C4-2B (cell line): ENCODE results near the gene ERC2.
A peak's percentile ranks its signal among the peaks of the same experiment; 100 is the strongest.

ENCODE experiments used
- H3K27ac ChIP-seq: fragments of 450-650 bp; 2 replicates; pipeline ENCODE4 v1.5.1; 2017
- ZFX ChIP-seq: fragments of 450-650 bp; IDR thresholded peaks from 2 replicates; pipeline ENCODE4 v1.6.1; 2017
- TF ChIP-seq, protein P1 (sequence below): fragments of 450-650 bp; conservative IDR thresholded peaks from 2 replicates; pipeline ENCODE4 v1.5.1; 2017; ENCODE audit warnings: mild to moderate bottlenecking

ERC2 gene

DNA sequence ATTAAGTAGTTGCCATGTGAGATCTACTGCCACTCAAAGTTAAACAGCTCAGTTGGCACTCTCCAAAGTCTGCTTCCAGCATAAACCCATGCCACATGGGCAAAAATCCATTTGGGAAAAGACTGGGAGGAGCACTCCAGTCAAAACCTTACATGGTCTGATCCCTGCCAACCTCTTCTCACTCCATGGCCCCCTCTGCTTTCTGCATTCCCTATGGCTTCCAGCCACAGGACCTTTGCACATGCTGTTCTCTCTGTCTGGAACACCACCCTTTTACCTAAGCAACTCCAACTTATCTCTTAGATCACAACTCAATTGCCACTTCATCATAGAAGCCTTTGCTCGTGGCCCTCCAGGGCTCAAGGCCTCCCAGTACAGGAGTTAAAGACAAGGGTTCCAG, 910.7 kb downstream of the ERC2 start:
- H3K27ac ChIP-seq = no peak overlapping the region
- no peak for TF ChIP-seq ZFX
- TF ChIP-seq, protein P1, sequence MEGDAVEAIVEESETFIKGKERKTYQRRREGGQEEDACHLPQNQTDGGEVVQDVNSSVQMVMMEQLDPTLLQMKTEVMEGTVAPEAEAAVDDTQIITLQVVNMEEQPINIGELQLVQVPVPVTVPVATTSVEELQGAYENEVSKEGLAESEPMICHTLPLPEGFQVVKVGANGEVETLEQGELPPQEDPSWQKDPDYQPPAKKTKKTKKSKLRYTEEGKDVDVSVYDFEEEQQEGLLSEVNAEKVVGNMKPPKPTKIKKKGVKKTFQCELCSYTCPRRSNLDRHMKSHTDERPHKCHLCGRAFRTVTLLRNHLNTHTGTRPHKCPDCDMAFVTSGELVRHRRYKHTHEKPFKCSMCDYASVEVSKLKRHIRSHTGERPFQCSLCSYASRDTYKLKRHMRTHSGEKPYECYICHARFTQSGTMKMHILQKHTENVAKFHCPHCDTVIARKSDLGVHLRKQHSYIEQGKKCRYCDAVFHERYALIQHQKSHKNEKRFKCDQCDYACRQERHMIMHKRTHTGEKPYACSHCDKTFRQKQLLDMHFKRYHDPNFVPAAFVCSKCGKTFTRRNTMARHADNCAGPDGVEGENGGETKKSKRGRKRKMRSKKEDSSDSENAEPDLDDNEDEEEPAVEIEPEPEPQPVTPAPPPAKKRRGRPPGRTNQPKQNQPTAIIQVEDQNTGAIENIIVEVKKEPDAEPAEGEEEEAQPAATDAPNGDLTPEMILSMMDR = no peak

DNA sequence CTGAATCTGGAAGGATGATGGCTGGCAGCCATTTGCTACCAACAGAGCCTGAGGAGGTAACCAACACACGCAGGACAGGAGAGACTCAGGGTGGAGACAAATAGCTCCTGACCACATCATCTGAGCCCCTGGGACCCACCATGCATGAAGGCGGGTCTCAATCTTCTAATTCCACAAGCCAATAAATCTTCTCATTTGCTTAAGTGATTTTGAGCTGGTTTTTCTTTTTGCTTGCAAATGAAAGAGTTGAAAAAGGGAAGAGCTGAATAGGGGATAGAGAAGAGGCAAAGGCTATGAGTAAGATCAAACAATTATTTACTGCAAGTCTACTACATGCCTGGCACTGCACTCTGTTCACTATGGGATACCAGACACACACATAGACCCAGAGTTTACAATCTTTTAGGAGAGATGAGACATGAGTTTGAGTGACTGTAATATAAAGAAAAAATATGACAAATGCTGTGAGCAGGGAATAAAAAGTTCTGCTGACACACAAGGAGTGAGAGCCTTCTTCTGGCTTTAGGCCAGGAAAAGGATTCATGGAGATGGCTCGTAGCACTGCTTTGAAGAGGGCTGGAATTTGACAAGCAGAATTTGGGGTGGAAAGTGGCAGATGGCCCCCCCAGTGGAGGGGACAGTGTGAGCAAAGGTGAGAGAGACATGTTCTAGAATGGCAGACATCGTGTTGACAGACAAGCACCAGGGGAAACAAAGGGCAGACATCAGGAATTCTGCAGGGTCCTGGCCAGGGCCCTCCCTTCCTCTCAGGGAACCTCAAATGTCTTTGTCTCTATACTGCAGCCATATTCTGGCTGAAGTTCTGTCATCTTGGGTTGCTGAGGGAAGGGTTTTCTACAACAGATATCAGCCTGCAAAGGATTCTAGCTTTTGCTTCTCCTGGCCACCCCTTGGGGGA, 911.4 kb downstream of the ERC2 start:
- TF ChIP-seq ZFX = no peak
- TF ChIP-seq, protein P1 = no peak
- no peak overlapping the region for H3K27ac ChIP-seq

DNA sequence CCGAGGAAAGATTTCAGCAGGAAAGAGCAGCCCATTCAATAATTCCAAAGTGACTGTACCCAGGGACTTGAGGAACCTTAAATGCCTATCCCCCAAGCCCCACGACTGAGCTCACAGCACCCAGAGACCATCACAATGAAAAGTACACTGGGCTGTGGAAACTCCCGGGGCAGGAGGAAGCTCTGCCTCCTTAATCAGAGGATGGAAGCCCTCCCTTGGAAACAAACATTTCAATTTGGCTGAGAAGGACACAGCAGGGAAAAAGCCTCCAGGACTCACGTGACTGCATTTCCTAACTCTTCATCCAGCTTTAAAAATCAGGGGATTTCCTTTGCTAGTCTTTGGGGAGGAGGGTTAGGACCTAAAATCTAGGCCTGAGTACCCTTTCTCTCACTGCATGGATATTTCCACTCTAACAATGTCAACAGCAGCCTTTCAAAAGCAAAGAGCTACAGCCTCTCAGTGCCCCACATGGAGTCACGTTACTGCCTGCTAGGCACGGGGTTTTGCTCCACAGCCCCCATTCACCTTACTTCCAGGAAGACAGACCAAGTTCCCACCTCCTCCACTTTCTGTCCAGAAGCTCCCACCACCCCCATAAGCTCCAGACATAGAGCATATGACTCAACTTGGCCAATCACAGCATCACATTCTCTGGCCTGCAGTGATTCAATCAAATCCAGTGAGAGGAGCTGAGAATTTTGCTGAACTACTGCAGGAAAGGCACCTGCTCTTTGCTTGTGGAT, 912.2 kb downstream of the ERC2 start:
- TF ChIP-seq, protein P1 = no peak
- TF ChIP-seq ZFX = no peak
- no peak overlapping the region for H3K27ac ChIP-seq

DNA sequence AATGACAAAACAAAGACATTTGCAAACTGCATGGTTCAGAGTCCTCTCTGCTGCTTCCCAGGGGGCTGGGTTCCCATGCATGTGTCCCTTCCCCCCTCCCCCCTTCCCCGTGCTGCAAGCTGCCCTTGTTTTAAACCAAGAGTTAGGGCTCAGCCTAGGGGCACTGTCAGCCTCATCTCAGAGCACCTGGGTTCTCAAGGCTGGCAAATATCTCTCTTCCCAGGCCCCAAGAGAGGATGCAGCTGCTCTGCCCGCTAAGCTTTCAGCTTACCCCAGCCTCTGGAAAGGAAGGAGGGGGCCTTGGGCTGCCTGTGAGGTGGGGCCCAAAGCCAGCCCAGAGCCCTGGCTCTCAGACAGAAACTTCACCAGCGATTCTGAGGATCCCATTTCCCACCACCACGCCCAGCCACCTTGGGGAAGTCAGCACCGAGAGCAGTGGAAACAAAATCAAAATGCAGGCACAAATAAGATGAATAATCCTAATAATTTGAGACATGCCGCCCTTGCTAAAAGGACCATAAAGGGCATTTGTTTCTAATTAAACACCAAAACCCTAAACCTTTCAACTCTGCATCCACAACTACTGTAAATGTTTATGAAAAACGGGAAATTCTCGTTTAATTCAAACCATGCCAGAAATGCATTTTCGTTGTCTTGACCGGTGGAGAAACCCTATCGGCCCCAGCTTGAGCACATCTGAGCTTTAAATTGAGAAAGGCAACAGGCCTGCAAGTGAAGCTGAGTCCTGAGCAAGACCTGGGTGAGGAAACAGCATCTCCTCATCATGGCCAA, 913.4 kb downstream of the ERC2 start:
- H3K27ac ChIP-seq = no peak overlapping the region
- TF ChIP-seq, protein P1 = no peak
- no peak for TF ChIP-seq ZFX

DNA sequence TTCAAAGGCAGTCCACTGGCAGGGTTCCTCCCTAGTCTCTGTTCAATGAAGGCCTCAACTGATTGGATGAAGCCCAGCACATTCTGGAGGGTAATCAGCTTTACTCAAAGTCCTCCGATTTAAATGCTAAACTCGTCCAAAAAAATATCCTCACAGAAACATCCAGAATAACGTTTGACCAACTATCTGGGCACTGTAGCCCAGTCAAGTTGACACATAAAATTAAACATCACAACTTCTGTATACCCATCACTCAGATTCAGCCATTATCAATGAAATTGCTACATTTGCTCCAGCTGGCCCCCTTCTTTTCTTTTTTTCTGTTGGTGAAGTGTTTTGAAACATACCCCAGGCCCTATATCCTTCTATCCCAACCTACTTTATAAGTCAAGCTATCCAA, 916.6 kb downstream of the ERC2 start:
- TF ChIP-seq ZFX = no peak
- TF ChIP-seq, protein P1 = no peak
- no peak overlapping the region for H3K27ac ChIP-seq

DNA sequence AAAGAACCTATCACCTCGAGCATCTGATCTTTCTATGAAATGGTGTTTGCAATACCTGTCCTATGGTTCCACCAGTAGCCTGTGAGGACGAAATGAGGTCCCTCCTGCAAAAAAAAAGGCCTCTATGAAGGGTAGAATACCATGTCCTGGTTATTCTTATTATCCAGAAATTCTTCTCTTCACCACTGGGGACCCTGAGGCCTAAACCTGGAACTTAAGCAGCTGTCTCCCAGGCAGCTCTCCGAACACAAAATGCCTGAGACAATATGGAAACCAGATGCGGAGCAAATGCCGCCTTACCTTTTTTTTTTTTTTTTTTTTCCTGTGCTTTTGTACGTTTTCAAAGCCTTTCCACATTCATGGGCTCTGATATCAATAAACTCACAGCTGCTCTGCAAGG, 919.1 kb downstream of the ERC2 start:
- H3K27ac ChIP-seq = no peak overlapping the region
- TF ChIP-seq, protein P1 = peak; percentile 25
- no peak for TF ChIP-seq ZFX
